Endothelial cell of umbilical vein (primary cell): Measurements from ENCODE around the gene ARL3. TPM values are rescaled to one million over a fixed set of nuclear protein-coding genes. Genes with fewer than 3 reads are reported as not detected.

Experiments
- BruUV-seq: library from RNA; stranded (reverse); fragments of 400-500 nt; replicated peaks from 2 replicates; lab custom pipeline; 2021; lab: Mats Ljungman, UMichigan
- CTCF ChIA-PET: fragments of 300-600, 350-600 bp; sonication (Branson Sonifier 250); formaldehyde crosslinking; loops from one replicate; lab custom pipeline; 2021; ENCODE audit warnings: antibody characterized with exemption, inconsistent platforms; lab: Charles Lee
- POLR2A ChIA-PET: fragments of 300-600, 350-600 bp; sonication (Branson Sonifier 250); formaldehyde crosslinking; loops from one replicate; lab custom pipeline; 2021; ENCODE audit warnings: antibody characterized with exemption, inconsistent platforms; lab: Charles Lee
- DNase-seq: peaks from one replicate; pipeline ENCODE4 v3.0.0-alpha.2; 2011; ENCODE audit warnings: low read depth, low spot score
- FAIRE-seq: peaks from 2 replicates; lab custom pipeline; 2011; peaks lifted over from hg19 to GRCh38; lab: Jason Lieb, UNC
- H2AFZ ChIP-seq: 2 replicates; pipeline ENCODE4 v1.6.0; 2012; ENCODE audit warnings: low read depth, low read length, control low read depth, inconsistent platforms
- H3K27ac ChIP-seq: 2 replicates; pipeline ENCODE4 v1.5.1; 2011; ENCODE audit warnings: low read depth, mild to moderate bottlenecking, control low read depth, low read length, moderate library complexity; ENCODE audit not compliant: insufficient read depth
- H3K27me3 ChIP-seq, 2 experiments: 2 replicates each; pipeline versions ENCODE4 v1.6.0 to v1.6.1; 2011; ENCODE audit warnings: low read length in 2 of 2, mixed read lengths in 1 of 2; ENCODE audit not compliant: control insufficient read depth in 2 of 2, insufficient read depth in 2 of 2
- H3K36me3 ChIP-seq, 2 experiments: 2 replicates in 1 of 2; 3 replicates in 1 of 2; pipeline ENCODE4 v1.5.1; 2011; ENCODE audit warnings: low read length in 2 of 2, mild to moderate bottlenecking in 1 of 2, moderate library complexity in 1 of 2; ENCODE audit not compliant: control insufficient read depth in 2 of 2, insufficient read depth in 2 of 2; ENCODE audit errors: extremely low read depth in 1 of 2
- H3K4me1 ChIP-seq: 3 replicates; pipeline ENCODE4 v1.5.1; 2011; ENCODE audit warnings: mild to moderate bottlenecking, low read length; ENCODE audit not compliant: control insufficient read depth, insufficient read depth; ENCODE audit errors: extremely low read depth
- H3K4me2 ChIP-seq: 2 replicates; pipeline ENCODE4 v1.6.1; 2011; ENCODE audit warnings: low read length, control low read depth, mixed read lengths; ENCODE audit not compliant: insufficient read depth
- H3K4me3 ChIP-seq, 3 experiments: fragments of 200-600 bp in 1 of 3; sonication (generic), shearing (Covaris generic) in 1 of 3; replicated peaks in 1 of 3; 2 replicates each; pipeline ENCODE4 v1.5.1; 2011 to 2016; ENCODE audit warnings: control low read depth in 3 of 3, low read length in 3 of 3, mild to moderate bottlenecking in 2 of 3, inconsistent platforms in 1 of 3, low read depth in 1 of 3, moderate library complexity in 1 of 3; ENCODE audit not compliant: insufficient read depth in 1 of 3
- H3K79me2 ChIP-seq: 2 replicates; pipeline ENCODE4 v1.6.0; 2012; ENCODE audit warnings: low read length, inconsistent platforms; ENCODE audit not compliant: control insufficient read depth, insufficient read depth
- H3K9ac ChIP-seq: replicated peaks from 2 replicates; pipeline ENCODE3; 2011; ENCODE audit warnings: low read length, control low read depth; ENCODE audit not compliant: insufficient read depth; ENCODE audit errors: extremely low read depth
- H3K9me1 ChIP-seq: replicated peaks from 3 replicates; pipeline ENCODE4 v1.6.0; 2011; ENCODE audit warnings: mild to moderate bottlenecking, low read length; ENCODE audit not compliant: control insufficient read depth, insufficient read depth; ENCODE audit errors: extremely low read depth
- H3K9me3 ChIP-seq: replicated peaks from 2 replicates; pipeline ENCODE4 v1.5.1; 2012; ENCODE audit warnings: low read length, inconsistent platforms; ENCODE audit not compliant: control insufficient read depth, insufficient read depth
- H4K20me1 ChIP-seq: replicated peaks from 2 replicates; pipeline ENCODE3; 2011; ENCODE audit warnings: mild to moderate bottlenecking, low read length; ENCODE audit not compliant: control insufficient read depth, insufficient read depth; ENCODE audit errors: extremely low read depth
- CTCF ChIP-seq, 2 donors: IDR thresholded peaks; 1 replicate in 1 of 2; 2 replicates in 1 of 2; pipeline ENCODE4 v1.5.1; 2011; ENCODE audit warnings: low read length in 2 of 2, mild to moderate bottlenecking in 2 of 2, moderate library complexity in 2 of 2, control low read depth in 1 of 2, inconsistent platforms in 1 of 2, low read depth in 1 of 2; ENCODE audit not compliant: insufficient read depth in 1 of 2; ENCODE audit errors: extremely low read depth in 1 of 2
- FOS ChIP-seq: IDR thresholded peaks from 2 replicates; pipeline ENCODE4 v1.6.1; 2011; ENCODE audit warnings: mild to moderate bottlenecking, low read length, moderate library complexity, borderline replicate concordance; ENCODE audit not compliant: insufficient read depth
- GATA2 ChIP-seq: IDR thresholded peaks from 2 replicates; pipeline ENCODE4 v1.7.0; 2011; ENCODE audit warnings: low read depth, mild to moderate bottlenecking, moderate library complexity, mixed read lengths, low read length; ENCODE audit not compliant: insufficient read length, insufficient read depth
- JUN ChIP-seq: IDR thresholded peaks from 2 replicates; pipeline ENCODE4 v1.6.1; 2011; ENCODE audit warnings: borderline replicate concordance, low read depth; ENCODE audit not compliant: insufficient read length, insufficient read depth
- MYC ChIP-seq: IDR thresholded peaks from one replicate; pipeline ENCODE4 v1.6.1; 2011; ENCODE audit warnings: mild to moderate bottlenecking, low read depth, low read length
- POLR2A ChIP-seq: IDR thresholded peaks from 2 replicates; pipeline ENCODE4 v1.6.1; 2012; ENCODE audit warnings: low read depth, mild to moderate bottlenecking, control low read depth, low read length
- POLR2AphosphoS5 ChIP-seq: IDR thresholded peaks from 2 replicates; pipeline ENCODE4 v1.6.1; 2012; ENCODE audit warnings: low read depth, mild to moderate bottlenecking, control low read depth, low read length, moderate library complexity; ENCODE audit not compliant: insufficient read depth
- dilution Hi-C: fragments of 300-500 bp; cut with MboI; formaldehyde crosslinking; loops from one replicate; pipeline ENCODE4 v1.15.0; 2019; ENCODE audit warnings: low sequenced_read_pairs; ENCODE audit not compliant: extremely low pct_ligation_motif_present
- intact Hi-C: fragments of 100-400 bp; cut with micrococcal nuclease; formaldehyde crosslinking; loops from one replicate; pipeline ENCODE4 v1.10.0; 2022
- polyA plus RNA-seq, 4 experiments: library from polyadenylated mRNA; depleted of rRNA in 3 of 4; stranded (reverse) in 3 of 4; unstranded in 1 of 4; fragments of >200 nt; gene quantifications; 2 replicates each; pipeline versions ENCODE4 v1.2.1 to v1.2.3, GENCODE V29; 2011 to 2012; ENCODE audit warnings: missing spikeins in 1 of 4
- total RNA-seq: library from RNA; stranded (reverse); gene quantifications from 2 replicates; pipeline ENCODE4 v1.2.3, GENCODE V29; 2021
- TF ChIP-seq, protein P1 (sequence below): IDR thresholded peaks from 2 replicates; pipeline ENCODE4 v1.6.1; 2011; ENCODE audit not compliant: insufficient read depth, insufficient read length

ARL3 gene
- total and polyA plus RNA-seq, 2 donors (not counting 3 experiments of a cell fraction or from before 2014, with no cell fraction given), result 6.6 to 11.0 TPM

- no peak overlapping the region for H3K4me3 ChIP-seq
- no peak overlapping the region for H2AFZ ChIP-seq
- no peaks in the 10 kb centered on the region for H3K27me3 ChIP-seq
- TF ChIP-seq, protein P1, sequence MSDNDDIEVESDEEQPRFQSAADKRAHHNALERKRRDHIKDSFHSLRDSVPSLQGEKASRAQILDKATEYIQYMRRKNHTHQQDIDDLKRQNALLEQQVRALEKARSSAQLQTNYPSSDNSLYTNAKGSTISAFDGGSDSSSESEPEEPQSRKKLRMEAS, result no peak
- TF ChIP-seq CTCF (IDR thresholded peaks at IDR 0.05; ENCODE audit: extremely low read depth in 1 of 2, insufficient read depth in 1 of 2, low read depth in 1 of 2, low read length in 2 of 2) (no peak), POLR2A (no peak), FOS (no peak), MYC (no peak), JUN (no peak), POLR2AphosphoS5 (no peak), GATA2 (no peak)
- H4K20me1 ChIP-seq, result no peaks in the 10 kb centered on the region
- ChIA-PET POLR2A (no interaction called here), CTCF (no interaction called here)
- no peaks in the 10 kb centered on the region for H3K4me1 ChIP-seq
- peaks cover 0 to 5% of the 10 kb centered on the region in 2 experiments for H3K36me3 ChIP-seq
- H3K9me3 ChIP-seq, result no peaks in the 10 kb centered on the region
- no peaks in the 10 kb centered on the region for H3K79me2 ChIP-seq
- intact Hi-C loops, result no loop called here
- no TSS peak for BruUV-seq
- FAIRE-seq, result no peak
- no peak overlapping the region for H3K27ac ChIP-seq
- no peak for DNase-seq
- H3K4me2 ChIP-seq, result no peak overlapping the region
- no peaks in the 10 kb centered on the region for H3K9me1 ChIP-seq
- dilution Hi-C loops, result no loop called here
- H3K9ac ChIP-seq, result no peak overlapping the region
Measured at GRCh38 chr10:102682981-102683380, 31.2 kb downstream of the ARL3 start.
